GM23338 (cell line): Measurements from ENCODE around the gene CABP4. TPM values are rescaled to one million over a fixed set of nuclear protein-coding genes. Genes with fewer than 3 reads are reported as not detected.

ENCODE experiments used
- ATAC-seq: fragments of 200-7000 bp; cut with Tn5 transposase; 3 replicates; pipeline ENCODE4 v1.9.1; 2020
- DNase-seq: peaks from one replicate; pipeline ENCODE4 v3.0.0-alpha.2; 2015; ENCODE audit warnings: low spot score
- H2AFZ ChIP-seq: fragments of 200-600 bp; sonication (generic); 2 replicates; pipeline ENCODE4 v1.8.0; 2016; ENCODE audit warnings: antibody characterized with exemption, mild to moderate bottlenecking, moderate library complexity
- H3F3A ChIP-seq: fragments of 200-600 bp; sonication (generic); replicated peaks from 2 replicates; pipeline ENCODE4 v1.8.0; 2017; ENCODE audit warnings: antibody characterized with exemption, mixed run types, low read depth
- H3K27ac ChIP-seq: fragments of 200-600 bp; sonication (generic); 2 replicates; pipeline ENCODE4 v1.6.1; 2016; ENCODE audit warnings: low read depth
- H3K27me3 ChIP-seq: fragments of 200-600 bp; sonication (generic); 2 replicates; pipeline ENCODE4 v1.8.0; 2016; ENCODE audit warnings: mild to moderate bottlenecking, mixed run types, moderate library complexity; ENCODE audit not compliant: insufficient read depth
- H3K36me3 ChIP-seq: fragments of 200-600 bp; sonication (generic); 2 replicates; pipeline ENCODE4 v1.8.0; 2016; ENCODE audit warnings: mild to moderate bottlenecking; ENCODE audit not compliant: insufficient read depth
- H3K4me1 ChIP-seq: fragments of 200-600 bp; sonication (generic); 2 replicates; pipeline ENCODE4 v1.8.0; 2016; ENCODE audit warnings: mild to moderate bottlenecking, moderate library complexity; ENCODE audit not compliant: insufficient read depth
- H3K4me2 ChIP-seq: fragments of 200-600 bp; sonication (generic); 2 replicates; pipeline ENCODE4 v1.7.1; 2017; ENCODE audit warnings: mixed run types
- H3K4me3 ChIP-seq: fragments of 200-600 bp; sonication (generic); 2 replicates; pipeline ENCODE4 v1.6.1; 2016; ENCODE audit warnings: mixed run types
- H3K79me2 ChIP-seq: fragments of 200-600 bp; sonication (generic); replicated peaks from 2 replicates; pipeline ENCODE4 v1.8.0; 2017; ENCODE audit warnings: mild to moderate bottlenecking; ENCODE audit not compliant: insufficient read depth
- H3K9me2 ChIP-seq: fragments of 200-600 bp; sonication (generic); 2 replicates; pipeline ENCODE4 v1.8.0; 2017; ENCODE audit not compliant: insufficient read depth
- H4K20me1 ChIP-seq: fragments of 200-600 bp; sonication (generic); replicated peaks from 2 replicates; pipeline ENCODE4 v1.8.0; 2017; ENCODE audit warnings: mild to moderate bottlenecking; ENCODE audit not compliant: insufficient read depth
- H3K27ac Mint-ChIP-seq: 2 replicates; pipeline ENCODE4 v1.8.0; 2020; ENCODE audit warnings: inconsistent platforms, mild to moderate bottlenecking, moderate library complexity, mixed read lengths
- H3K27me3 Mint-ChIP-seq: 3 replicates; pipeline ENCODE4 v1.8.0; 2022; ENCODE audit warnings: low read depth, mild to moderate bottlenecking, moderate library complexity, mixed read lengths, inconsistent platforms; ENCODE audit not compliant: insufficient read depth, poor library complexity
- H3K36me3 Mint-ChIP-seq: 3 replicates; pipeline ENCODE4 v1.8.0; 2021; ENCODE audit warnings: low read depth, mild to moderate bottlenecking, inconsistent platforms, moderate library complexity, mixed read lengths
- H3K4me1 Mint-ChIP-seq: 3 replicates; pipeline ENCODE4 v1.8.0; 2020; ENCODE audit warnings: mild to moderate bottlenecking, inconsistent platforms, mixed read lengths
- H3K4me3 Mint-ChIP-seq: 3 replicates; pipeline ENCODE4 v1.8.0; 2021; ENCODE audit warnings: moderate library complexity, mild to moderate bottlenecking, inconsistent platforms, mixed read lengths
- H3K9me3 Mint-ChIP-seq: 3 replicates; pipeline ENCODE4 v1.8.0; 2020; ENCODE audit warnings: moderate library complexity, mild to moderate bottlenecking, inconsistent platforms, mixed read lengths
- CREB1 ChIP-seq: fragments of 250-450 bp; sonication (Bioruptor Pico); IDR thresholded peaks from 2 replicates; pipeline ENCODE4 v1.5.0; 2020; ENCODE audit warnings: low read depth, mild to moderate bottlenecking, moderate library complexity
- ETS1 ChIP-seq: IDR thresholded peaks from 2 replicates; pipeline ENCODE4 v1.6.1; 2016; ENCODE audit warnings: antibody characterized with exemption
- EZH2phosphoT487 ChIP-seq: fragments of 200-600 bp; sonication (generic); IDR thresholded peaks from one replicate; pipeline ENCODE4 v1.8.1; 2018; ENCODE audit warnings: antibody characterized with exemption; ENCODE audit not compliant: unreplicated experiment
- POLR2AphosphoS5 ChIP-seq: IDR thresholded peaks from 2 replicates; pipeline ENCODE4 v1.6.1; 2016; ENCODE audit warnings: antibody characterized with exemption, low read depth
- REST ChIP-seq: IDR thresholded peaks from one replicate; pipeline ENCODE4 v1.6.1; 2018; ENCODE audit warnings: antibody characterized with exemption; ENCODE audit not compliant: unreplicated experiment
- STAT1 ChIP-seq: IDR thresholded peaks from one replicate; pipeline ENCODE4 v1.6.1; 2016; ENCODE audit warnings: antibody characterized with exemption; ENCODE audit not compliant: unreplicated experiment
- ZNF114 ChIP-seq: fragments of 250-450 bp; sonication (Bioruptor Pico); IDR thresholded peaks from 2 replicates; pipeline ENCODE4 v1.5.0; 2020; ENCODE audit warnings: mild to moderate bottlenecking, moderate library complexity
- polyA plus RNA-seq: library from polyadenylated mRNA; unstranded; fragments of >200 nt; fragmentation: Nextera tagmentation; extraction: Ambion mirVana; gene quantifications from 2 replicates; pipeline ENCODE4 v1.2.1, GENCODE V29; 2016
- total RNA-seq: library from RNA; depleted of rRNA; stranded (reverse); fragments of >200 nt; shearing (Covaris generic); gene quantifications from 2 replicates; pipeline ENCODE4 v1.2.3, GENCODE V29; 2014
- TF ChIP-seq, protein P1 (sequence below): fragments of 250-450 bp; sonication (Bioruptor Pico); IDR thresholded peaks from 2 replicates; pipeline ENCODE4 v1.5.0; 2020; ENCODE audit warnings: mild to moderate bottlenecking, moderate library complexity
- TF ChIP-seq, protein P2 (sequence below), 2 experiments: fragments of 200-600 bp in 1 of 2; sonication (generic) in 1 of 2; conservative IDR thresholded peaks; 2 replicates each; pipeline versions ENCODE4 v1.5.1 to v1.6.1; 2016 to 2017; ENCODE audit warnings: antibody characterized with exemption in 2 of 2, low read depth in 2 of 2, mild to moderate bottlenecking in 2 of 2, moderate library complexity in 1 of 2

Gene CABP4
- total and polyA plus RNA-seq, 2 experiments from 2014 or later = 0.28 TPM; not detected in 1

- Histone ChIP-seq H3K9me2 (no peaks in the 10 kb centered on the region), H3K4me3 (peak within 1 kb of the TSS; percentile 44), H3K27me3 (no peaks in the 10 kb centered on the region), H3F3A (0 out of 2 replicates have a peak, but pooled peaks cover 12% of the 10 kb centered on the region), H3K27ac (peak within 1 kb of the TSS; percentile 96), H3K79me2 (no peaks in the 10 kb centered on the region), H3K4me2 (peak within 1 kb of the TSS; percentile 60; the same call in 1 of the 2 replicates), H3K36me3 (0 out of 2 replicates have a peak, but pooled peaks cover 3% of the 10 kb centered on the region), H2AFZ (no peak within 1 kb of the TSS), H4K20me1 (no peaks in the 10 kb centered on the region), H3K4me1 (peaks cover 14% of the 10 kb centered on the region)
- DNase-seq = peak; percentile 62
- no peaks in the 10 kb centered on the region; the same call in 2 of the 3 replicates for H3K9me3 Mint-ChIP-seq
- ATAC-seq = peak; percentile 49
- peak within 1 kb of the TSS; percentile 94 for H3K27ac Mint-ChIP-seq
- peaks cover 35% of the 10 kb centered on the region for H3K36me3 Mint-ChIP-seq
- peaks cover 11% of the 10 kb centered on the region for H3K27me3 Mint-ChIP-seq
- H3K4me1 Mint-ChIP-seq = peaks cover 26% of the 10 kb centered on the region
- H3K4me3 Mint-ChIP-seq = peak within 1 kb of the TSS; percentile 52; the same call in 2 of the 3 replicates
- no peak for TF ChIP-seq POLR2AphosphoS5
- 0 out of 2 replicates have a peak, but pooled peaks have one; percentile 23 for TF ChIP-seq ETS1
- no peak for TF ChIP-seq STAT1
- TF ChIP-seq, protein P1, sequence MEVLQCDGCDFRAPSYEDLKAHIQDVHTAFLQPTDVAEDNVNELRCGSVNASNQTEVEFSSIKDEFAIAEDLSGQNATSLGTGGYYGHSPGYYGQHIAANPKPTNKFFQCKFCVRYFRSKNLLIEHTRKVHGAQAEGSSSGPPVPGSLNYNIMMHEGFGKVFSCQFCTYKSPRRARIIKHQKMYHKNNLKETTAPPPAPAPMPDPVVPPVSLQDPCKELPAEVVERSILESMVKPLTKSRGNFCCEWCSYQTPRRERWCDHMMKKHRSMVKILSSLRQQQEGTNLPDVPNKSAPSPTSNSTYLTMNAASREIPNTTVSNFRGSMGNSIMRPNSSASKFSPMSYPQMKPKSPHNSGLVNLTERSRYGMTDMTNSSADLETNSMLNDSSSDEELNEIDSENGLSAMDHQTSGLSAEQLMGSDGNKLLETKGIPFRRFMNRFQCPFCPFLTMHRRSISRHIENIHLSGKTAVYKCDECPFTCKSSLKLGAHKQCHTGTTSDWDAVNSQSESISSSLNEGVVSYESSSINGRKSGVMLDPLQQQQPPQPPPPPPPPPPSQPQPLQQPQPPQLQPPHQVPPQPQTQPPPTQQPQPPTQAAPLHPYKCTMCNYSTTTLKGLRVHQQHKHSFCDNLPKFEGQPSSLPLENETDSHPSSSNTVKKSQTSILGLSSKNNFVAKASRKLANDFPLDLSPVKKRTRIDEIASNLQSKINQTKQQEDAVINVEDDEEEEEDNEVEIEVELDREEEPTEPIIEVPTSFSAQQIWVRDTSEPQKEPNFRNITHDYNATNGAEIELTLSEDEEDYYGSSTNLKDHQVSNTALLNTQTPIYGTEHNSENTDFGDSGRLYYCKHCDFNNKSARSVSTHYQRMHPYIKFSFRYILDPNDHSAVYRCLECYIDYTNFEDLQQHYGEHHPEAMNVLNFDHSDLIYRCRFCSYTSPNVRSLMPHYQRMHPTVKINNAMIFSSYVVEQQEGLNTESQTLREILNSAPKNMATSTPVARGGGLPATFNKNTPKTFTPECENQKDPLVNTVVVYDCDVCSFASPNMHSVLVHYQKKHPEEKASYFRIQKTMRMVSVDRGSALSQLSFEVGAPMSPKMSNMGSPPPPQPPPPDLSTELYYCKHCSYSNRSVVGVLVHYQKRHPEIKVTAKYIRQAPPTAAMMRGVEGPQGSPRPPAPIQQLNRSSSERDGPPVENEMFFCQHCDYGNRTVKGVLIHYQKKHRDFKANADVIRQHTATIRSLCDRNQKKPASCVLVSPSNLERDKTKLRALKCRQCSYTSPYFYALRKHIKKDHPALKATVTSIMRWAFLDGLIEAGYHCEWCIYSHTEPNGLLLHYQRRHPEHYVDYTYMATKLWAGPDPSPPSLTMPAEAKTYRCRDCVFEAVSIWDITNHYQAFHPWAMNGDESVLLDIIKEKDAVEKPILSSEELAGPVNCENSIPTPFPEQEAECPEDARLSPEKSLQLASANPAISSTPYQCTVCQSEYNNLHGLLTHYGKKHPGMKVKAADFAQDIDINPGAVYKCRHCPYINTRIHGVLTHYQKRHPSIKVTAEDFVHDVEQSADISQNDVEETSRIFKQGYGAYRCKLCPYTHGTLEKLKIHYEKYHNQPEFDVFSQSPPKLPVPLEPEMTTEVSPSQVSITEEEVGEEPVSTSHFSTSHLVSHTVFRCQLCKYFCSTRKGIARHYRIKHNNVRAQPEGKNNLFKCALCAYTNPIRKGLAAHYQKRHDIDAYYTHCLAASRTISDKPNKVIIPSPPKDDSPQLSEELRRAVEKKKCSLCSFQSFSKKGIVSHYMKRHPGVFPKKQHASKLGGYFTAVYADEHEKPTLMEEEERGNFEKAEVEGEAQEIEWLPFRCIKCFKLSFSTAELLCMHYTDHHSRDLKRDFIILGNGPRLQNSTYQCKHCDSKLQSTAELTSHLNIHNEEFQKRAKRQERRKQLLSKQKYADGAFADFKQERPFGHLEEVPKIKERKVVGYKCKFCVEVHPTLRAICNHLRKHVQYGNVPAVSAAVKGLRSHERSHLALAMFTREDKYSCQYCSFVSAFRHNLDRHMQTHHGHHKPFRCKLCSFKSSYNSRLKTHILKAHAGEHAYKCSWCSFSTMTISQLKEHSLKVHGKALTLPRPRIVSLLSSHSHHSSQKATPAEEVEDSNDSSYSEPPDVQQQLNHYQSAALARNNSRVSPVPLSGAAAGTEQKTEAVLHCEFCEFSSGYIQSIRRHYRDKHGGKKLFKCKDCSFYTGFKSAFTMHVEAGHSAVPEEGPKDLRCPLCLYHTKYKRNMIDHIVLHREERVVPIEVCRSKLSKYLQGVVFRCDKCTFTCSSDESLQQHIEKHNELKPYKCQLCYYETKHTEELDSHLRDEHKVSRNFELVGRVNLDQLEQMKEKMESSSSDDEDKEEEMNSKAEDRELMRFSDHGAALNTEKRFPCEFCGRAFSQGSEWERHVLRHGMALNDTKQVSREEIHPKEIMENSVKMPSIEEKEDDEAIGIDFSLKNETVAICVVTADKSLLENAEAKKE (CRISPR knock-in tag) = no peak
- TF ChIP-seq REST = no peak
- no peak for TF ChIP-seq CREB1 (CRISPR knock-in tag)
- TF ChIP-seq EZH2phosphoT487 = no peak
- TF ChIP-seq, protein P2, sequence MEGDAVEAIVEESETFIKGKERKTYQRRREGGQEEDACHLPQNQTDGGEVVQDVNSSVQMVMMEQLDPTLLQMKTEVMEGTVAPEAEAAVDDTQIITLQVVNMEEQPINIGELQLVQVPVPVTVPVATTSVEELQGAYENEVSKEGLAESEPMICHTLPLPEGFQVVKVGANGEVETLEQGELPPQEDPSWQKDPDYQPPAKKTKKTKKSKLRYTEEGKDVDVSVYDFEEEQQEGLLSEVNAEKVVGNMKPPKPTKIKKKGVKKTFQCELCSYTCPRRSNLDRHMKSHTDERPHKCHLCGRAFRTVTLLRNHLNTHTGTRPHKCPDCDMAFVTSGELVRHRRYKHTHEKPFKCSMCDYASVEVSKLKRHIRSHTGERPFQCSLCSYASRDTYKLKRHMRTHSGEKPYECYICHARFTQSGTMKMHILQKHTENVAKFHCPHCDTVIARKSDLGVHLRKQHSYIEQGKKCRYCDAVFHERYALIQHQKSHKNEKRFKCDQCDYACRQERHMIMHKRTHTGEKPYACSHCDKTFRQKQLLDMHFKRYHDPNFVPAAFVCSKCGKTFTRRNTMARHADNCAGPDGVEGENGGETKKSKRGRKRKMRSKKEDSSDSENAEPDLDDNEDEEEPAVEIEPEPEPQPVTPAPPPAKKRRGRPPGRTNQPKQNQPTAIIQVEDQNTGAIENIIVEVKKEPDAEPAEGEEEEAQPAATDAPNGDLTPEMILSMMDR (conservative IDR thresholded peaks at IDR 0.05; ENCODE audit: low read depth in 2 of 2) = no peak
- no peak for TF ChIP-seq ZNF114 (CRISPR knock-in tag)
Measured at GRCh38 chr11:67437082-67437808, 17.9 kb upstream of the CABP4 start, which contains the start of gene PTPRCAP. Gene PTPRCAP, minus strand, starts transcription at chr11:67437682. Its CDS starts 63 bp downstream, at chr11:67437619.
